GM10266 (cell line): ENCODE data around the gene DENND4C.

Experiments used
- DNase-seq: peaks from one replicate; pipeline ENCODE4 v3.0.0; 2012; ENCODE audit errors: extremely low spot score
- TF ChIP-seq, protein P1 (sequence below): IDR thresholded peaks from 2 replicates; pipeline ENCODE4 v1.5.1; 2012; ENCODE audit warnings: mild to moderate bottlenecking, low read depth; ENCODE audit not compliant: control insufficient read depth, insufficient read depth; ENCODE audit errors: missing control alignments

DENND4C gene

DNA sequence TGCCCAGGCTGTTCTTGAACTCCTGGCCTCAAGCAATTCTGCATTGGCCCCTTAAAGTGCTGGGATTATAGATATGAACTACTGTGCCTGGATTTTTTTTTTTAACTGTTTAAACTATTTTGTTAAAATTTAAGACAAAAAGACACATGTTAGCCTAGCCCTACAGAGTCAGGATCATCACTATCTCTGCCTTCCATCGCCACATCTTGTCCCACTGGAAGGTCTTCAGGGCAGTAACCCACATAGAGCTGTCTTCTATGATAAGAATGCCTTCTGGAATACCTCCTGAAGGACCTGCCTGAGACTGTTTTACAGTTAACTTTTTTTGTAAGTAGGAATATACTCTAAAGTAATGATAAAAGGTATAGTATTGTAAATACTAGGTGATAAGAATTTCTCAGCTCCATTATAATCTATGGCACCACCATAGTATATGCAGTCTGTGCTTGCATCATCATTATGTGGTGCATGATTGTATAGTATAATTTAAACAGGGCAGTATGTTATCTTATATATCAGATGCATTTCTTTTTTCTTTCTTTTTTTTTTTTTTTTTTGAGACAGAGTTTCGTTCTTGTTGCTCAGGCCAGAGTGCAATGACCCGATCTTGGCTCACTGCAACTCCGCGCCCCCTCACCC lies 52.7 kb downstream of the DENND4C start:
- no peak for DNase-seq

DNA sequence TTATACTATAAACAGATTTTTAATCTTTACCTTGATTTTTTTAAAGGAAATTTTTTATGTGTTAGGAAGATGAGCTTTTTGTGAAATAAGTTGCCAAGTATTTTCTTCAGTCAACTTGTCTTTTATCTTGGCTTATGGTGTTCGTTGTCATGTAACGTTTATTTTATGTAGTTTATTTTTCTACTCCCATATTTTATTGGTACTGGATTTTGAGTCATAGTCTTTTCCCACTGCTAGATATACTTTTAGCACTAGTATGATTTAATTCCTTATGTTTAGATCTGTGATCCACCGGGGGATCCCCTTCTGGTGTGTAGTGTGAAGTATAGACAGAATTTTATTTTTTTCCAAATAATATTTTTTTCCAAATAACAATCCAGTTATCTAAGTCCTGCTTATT lies 54.2 kb downstream of the DENND4C start:
- TF ChIP-seq, protein P1, sequence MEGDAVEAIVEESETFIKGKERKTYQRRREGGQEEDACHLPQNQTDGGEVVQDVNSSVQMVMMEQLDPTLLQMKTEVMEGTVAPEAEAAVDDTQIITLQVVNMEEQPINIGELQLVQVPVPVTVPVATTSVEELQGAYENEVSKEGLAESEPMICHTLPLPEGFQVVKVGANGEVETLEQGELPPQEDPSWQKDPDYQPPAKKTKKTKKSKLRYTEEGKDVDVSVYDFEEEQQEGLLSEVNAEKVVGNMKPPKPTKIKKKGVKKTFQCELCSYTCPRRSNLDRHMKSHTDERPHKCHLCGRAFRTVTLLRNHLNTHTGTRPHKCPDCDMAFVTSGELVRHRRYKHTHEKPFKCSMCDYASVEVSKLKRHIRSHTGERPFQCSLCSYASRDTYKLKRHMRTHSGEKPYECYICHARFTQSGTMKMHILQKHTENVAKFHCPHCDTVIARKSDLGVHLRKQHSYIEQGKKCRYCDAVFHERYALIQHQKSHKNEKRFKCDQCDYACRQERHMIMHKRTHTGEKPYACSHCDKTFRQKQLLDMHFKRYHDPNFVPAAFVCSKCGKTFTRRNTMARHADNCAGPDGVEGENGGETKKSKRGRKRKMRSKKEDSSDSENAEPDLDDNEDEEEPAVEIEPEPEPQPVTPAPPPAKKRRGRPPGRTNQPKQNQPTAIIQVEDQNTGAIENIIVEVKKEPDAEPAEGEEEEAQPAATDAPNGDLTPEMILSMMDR, result no peak
- DNase-seq, result no peak

More for the DNA sequence above, 52.7 kb downstream of the DENND4C start:
- TF ChIP-seq, protein P1, result no peak

DNA sequence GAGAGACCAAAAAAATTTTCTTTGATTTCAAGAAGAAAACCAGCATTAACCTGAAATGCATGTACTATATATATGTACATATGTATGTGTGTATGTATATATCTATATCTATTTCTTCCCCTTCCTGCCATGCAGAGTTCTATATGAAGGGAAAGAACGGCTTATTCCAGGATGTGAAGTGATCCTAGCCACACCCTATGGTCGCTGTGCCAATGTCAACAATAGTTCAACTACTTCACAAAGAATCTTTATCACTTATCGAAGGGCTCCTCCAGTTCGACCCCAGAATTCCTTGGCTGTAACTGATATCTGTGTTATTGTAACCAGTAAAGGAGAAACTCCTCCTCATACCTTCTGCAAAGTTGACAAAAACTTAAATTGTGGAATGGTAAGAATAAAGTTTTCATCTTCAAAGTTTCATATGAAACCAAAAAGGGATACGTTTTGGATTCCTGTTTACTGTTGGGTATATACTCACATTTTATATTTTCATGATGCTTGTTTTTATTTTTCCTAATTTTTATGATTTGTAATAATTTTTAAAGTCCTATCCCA lies 56.2 kb downstream of the DENND4C start:
- DNase-seq, result no peak
- TF ChIP-seq, protein P1, result no peak

DNA sequence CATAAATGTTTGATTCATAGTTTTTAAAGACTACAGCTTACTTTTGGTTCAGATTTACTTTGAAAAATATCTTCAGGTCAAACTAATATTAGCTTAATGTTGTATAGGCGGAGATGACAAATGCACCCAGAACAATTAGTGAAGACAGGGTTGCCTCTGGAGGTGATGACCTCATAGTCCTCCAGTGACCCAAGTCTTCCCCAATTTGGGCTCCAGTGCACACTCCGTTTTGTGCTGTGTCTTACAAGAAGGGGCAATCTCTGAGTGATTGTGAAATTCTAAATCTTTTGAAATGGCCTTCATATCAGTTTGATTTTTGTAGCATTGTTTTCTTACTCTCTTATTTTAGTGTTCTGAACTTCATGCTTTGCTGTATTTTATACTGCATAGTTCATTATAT lies 57.6 kb downstream of the DENND4C start:
- TF ChIP-seq, protein P1, result no peak

DNA sequence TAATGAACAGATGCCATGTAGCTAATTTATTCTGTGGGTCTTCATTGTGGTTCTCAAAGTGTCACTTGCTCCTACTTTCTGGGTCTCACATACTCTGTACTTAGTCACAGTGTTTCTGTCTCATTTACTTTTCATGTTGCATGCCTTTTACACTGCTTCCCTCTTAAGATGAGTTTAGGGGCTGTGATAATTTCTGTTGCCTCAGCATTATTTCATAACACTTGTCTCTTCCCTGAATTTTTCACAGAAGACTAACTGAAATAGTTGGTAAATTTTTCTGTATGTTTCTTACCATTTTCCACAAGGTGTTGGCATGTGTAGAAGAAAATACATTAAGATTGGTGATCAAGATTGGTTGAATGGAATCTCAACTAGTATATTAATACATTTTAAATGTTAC lies 59.6 kb downstream of the DENND4C start:
- DNase-seq, result no peak
- TF ChIP-seq, protein P1, result no peak

More for the DNA sequence above, 57.6 kb downstream of the DENND4C start:
- DNase-seq, result no peak

DNA sequence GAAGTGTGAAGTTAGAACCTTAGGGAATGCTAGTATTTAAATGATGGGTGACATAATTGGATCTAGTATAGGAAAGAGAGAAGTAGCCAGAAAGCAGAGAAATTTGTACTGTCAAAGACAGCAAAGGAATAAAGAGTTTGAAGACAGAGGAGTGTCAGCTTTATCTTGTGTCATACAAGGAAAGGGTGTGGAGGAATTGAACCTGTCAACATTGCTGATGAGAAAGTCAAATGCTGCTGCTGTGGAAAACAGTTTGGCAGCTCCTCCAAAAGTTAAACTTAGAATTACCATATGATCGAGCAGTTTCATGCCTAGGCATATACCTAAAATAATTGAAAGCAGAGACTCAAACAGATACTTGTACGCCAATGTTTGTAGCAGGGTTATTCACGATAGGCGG lies 63.7 kb downstream of the DENND4C start:
- DNase-seq, result no peak
- TF ChIP-seq, protein P1, result no peak

DNA sequence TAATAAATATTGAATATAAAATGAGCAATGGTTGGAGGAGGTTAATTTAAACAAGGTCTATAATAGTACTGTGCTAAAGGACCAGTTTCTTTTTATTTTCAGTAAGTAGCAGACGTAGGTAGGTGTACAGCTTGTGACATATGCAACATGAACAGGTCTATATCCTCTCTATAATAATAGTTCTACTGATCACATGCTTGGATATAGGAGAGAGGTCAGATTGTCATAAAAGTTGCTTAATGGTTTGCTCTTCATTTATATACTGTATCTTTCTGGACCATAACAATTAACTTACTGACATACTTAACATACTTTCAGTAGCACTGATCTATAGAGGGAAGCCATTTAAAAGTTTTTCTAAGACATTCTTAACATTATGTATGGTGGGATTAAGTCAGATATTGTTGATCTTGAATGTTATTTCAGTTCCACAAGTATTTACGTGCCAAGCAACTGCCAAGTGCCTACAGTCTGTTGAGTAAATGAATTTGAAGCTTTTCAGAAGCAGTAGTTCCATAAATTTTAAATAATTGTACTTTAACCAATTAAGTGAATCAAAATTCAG lies 68.0 kb downstream of the DENND4C start:
- TF ChIP-seq, protein P1, result no peak
- DNase-seq, result no peak
